HG03442 (cell line): ENCODE data around the gene PCCA.

ENCODE experiments used
- ATAC-seq: cut with Tn5 transposase; IDR thresholded peaks from one replicate; pipeline ENCODE4 v1.9.1; 2021; ENCODE audit warnings: mild to moderate bottlenecking, moderate library complexity; ENCODE audit not compliant: unreplicated experiment

The PCCA gene

GRCh38 chr13:100454876-100455275 lies 366.0 kb downstream of the PCCA start:
- no peak for ATAC-seq

- ATAC-seq, result no peak
Measured at GRCh38 chr13:100458673-100459072, 369.8 kb downstream of the PCCA start.

- ATAC-seq, result no peak
Measured at GRCh38 chr13:100459747-100460146, 370.9 kb downstream of the PCCA start.

GRCh38 chr13:100460266-100460665 lies 371.4 kb downstream of the PCCA start:
- ATAC-seq, result no peak

- no peak for ATAC-seq
Measured at GRCh38 chr13:100460791-100461190, 371.9 kb downstream of the PCCA start.

GRCh38 chr13:100461309-100462030 lies 372.6 kb downstream of the PCCA start:
- no peak for ATAC-seq

- ATAC-seq, result no peak
Measured at GRCh38 chr13:100464006-100464405, 375.1 kb downstream of the PCCA start.

GRCh38 chr13:100465558-100465957 lies 376.7 kb downstream of the PCCA start:
- ATAC-seq, result no peak

GRCh38 chr13:100470866-100471505 lies 382.1 kb downstream of the PCCA start:
- no peak for ATAC-seq

GRCh38 chr13:100473087-100473486 lies 384.2 kb downstream of the PCCA start:
- ATAC-seq, result no peak

GRCh38 chr13:100473501-100474044 lies 384.7 kb downstream of the PCCA start:
- no peak for ATAC-seq

- no peak for ATAC-seq
Measured at GRCh38 chr13:100476963-100477362, 388.1 kb downstream of the PCCA start.

GRCh38 chr13:100478107-100478809 lies 389.4 kb downstream of the PCCA start:
- ATAC-seq, result no peak

- ATAC-seq, result no peak
Measured at GRCh38 chr13:100480676-100481075, 391.8 kb downstream of the PCCA start.

GRCh38 chr13:100483139-100483538 lies 394.2 kb downstream of the PCCA start:
- ATAC-seq, result no peak

GRCh38 chr13:100483841-100484381 lies 395.0 kb downstream of the PCCA start:
- no peak for ATAC-seq

- ATAC-seq, result no peak
Measured at GRCh38 chr13:100484702-100485101, 395.8 kb downstream of the PCCA start.

GRCh38 chr13:100485265-100485664 lies 396.4 kb downstream of the PCCA start:
- ATAC-seq, result no peak

- no peak for ATAC-seq
Measured at GRCh38 chr13:100490692-100491091, 401.8 kb downstream of the PCCA start.

- no peak for ATAC-seq
Measured at GRCh38 chr13:100491164-100491842, 402.4 kb downstream of the PCCA start.

GRCh38 chr13:100493418-100493817 lies 404.5 kb downstream of the PCCA start:
- ATAC-seq, result no peak
